Left kidney (tissue), 2 donors: ENCODE measurements around the gene PCDHGA8. TPM values are rescaled to one million over a fixed set of nuclear protein-coding genes. Genes with fewer than 3 reads are reported as not detected.
"Not testable (repeated sequence)": the region's sequence is repeated elsewhere in the genome, so short reads cannot be mapped to it uniquely, and the experiment has no call there.

Experiments used
- DNase-seq: peaks from one replicate; pipeline ENCODE4 v3.0.0-alpha.2; 2013
- polyA plus RNA-seq: library from polyadenylated mRNA; unstranded; fragments of 120-200 nt; gene quantifications from one replicate; pipeline ENCODE4 v1.2.1, GENCODE V29; 2013; ENCODE audit not compliant: insufficient read length

The PCDHGA8 gene
- polyA plus RNA-seq, 1 donor, result 0.60 TPM

DNA sequence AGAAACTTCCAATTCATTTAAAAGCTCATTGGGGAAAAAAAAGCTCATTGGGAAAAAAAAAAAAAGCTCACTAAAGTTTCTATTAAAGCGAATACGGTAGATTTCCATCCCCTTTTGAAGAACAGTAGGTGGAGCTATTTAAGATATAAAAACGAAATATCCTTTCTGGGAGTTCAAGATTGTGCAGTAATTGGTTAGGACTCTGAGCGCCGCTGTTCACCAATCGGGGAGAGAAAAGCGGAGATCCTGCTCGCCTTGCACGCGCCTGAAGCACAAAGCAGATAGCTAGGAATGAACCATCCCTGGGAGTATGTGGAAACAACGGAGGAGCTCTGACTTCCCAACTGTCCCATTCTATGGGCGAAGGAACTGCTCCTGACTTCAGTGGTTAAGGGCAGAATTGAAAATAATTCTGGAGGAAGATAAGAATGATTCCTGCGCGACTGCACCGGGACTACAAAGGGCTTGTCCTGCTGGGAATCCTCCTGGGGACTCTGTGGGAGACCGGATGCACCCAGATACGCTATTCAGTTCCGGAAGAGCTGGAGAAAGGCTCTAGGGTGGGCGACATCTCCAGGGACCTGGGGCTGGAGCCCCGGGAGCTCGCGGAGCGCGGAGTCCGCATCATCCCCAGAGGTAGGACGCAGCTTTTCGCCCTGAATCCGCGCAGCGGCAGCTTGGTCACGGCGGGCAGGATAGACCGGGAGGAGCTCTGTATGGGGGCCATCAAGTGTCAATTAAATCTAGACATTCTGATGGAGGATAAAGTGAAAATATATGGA lies 38.1 kb downstream of the PCDHGA8 start, which contains the start of gene PCDHGA12:
PCDHGA12 (plus strand) TSS at position 176 of the 782 bp plus-strand sequence; CDS start at position 429, 253 bp downstream.
- no peak for DNase-seq

DNA sequence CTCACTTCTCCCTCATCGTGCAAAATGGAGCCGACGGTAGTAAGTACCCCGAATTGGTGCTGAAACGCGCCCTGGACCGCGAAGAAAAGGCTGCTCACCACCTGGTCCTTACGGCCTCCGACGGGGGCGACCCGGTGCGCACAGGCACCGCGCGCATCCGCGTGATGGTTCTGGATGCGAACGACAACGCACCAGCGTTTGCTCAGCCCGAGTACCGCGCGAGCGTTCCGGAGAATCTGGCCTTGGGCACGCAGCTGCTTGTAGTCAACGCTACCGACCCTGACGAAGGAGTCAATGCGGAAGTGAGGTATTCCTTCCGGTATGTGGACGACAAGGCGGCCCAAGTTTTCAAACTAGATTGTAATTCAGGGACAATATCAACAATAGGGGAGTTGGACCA lies 38.9 kb downstream of the PCDHGA8 start:
- DNase-seq, result no peak

DNA sequence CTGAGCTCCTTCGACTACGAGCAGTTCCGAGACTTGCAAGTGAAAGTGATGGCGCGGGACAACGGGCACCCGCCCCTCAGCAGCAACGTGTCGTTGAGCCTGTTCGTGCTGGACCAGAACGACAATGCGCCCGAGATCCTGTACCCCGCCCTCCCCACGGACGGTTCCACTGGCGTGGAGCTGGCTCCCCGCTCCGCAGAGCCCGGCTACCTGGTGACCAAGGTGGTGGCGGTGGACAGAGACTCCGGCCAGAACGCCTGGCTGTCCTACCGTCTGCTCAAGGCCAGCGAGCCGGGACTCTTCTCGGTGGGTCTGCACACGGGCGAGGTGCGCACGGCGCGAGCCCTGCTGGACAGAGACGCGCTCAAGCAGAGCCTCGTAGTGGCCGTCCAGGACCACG lies 39.9 kb downstream of the PCDHGA8 start:
- not testable (repeated sequence) for DNase-seq

DNA sequence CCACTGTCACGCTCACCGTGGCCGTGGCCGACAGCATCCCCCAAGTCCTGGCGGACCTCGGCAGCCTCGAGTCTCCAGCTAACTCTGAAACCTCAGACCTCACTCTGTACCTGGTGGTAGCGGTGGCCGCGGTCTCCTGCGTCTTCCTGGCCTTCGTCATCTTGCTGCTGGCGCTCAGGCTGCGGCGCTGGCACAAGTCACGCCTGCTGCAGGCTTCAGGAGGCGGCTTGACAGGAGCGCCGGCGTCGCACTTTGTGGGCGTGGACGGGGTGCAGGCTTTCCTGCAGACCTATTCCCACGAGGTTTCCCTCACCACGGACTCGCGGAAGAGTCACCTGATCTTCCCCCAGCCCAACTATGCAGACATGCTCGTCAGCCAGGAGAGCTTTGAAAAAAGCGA lies 40.3 kb downstream of the PCDHGA8 start:
- not testable (repeated sequence) for DNase-seq

GRCh38 chr5:141434006-141434405 lies 41.6 kb downstream of the PCDHGA8 start:
- DNase-seq, result no peak

GRCh38 chr5:141437221-141437620 lies 44.8 kb downstream of the PCDHGA8 start:
- no peak for DNase-seq

- no peak for DNase-seq
Measured at GRCh38 chr5:141439411-141440141, 47.1 kb downstream of the PCDHGA8 start.

GRCh38 chr5:141440341-141440740 lies 47.9 kb downstream of the PCDHGA8 start:
- DNase-seq, result no peak

GRCh38 chr5:141441571-141442170 lies 49.2 kb downstream of the PCDHGA8 start:
- no peak for DNase-seq

Other genes starting within 250 kb of the PCDHGA8 start
- gene PCDHB6, start 242.6 kb upstream of the PCDHGA8 start, polyA plus RNA-seq, result 3.5 TPM
- 4.5 TPM for gene PCDHB7, start 220.0 kb upstream of the PCDHGA8 start, polyA plus RNA-seq
- gene PCDHB8, start 214.8 kb upstream of the PCDHGA8 start, polyA plus RNA-seq, result 2.6 TPM
- gene PCDHB16, start 210.2 kb upstream of the PCDHGA8 start, polyA plus RNA-seq, result 8.1 TPM
- 4.3 TPM for gene PCDHB9, start 205.5 kb upstream of the PCDHGA8 start, polyA plus RNA-seq
- 7.2 TPM for gene PCDHB10, start 200.3 kb upstream of the PCDHGA8 start, polyA plus RNA-seq
- gene PCDHB11, start 193.0 kb upstream of the PCDHGA8 start, polyA plus RNA-seq, result 4.4 TPM
- 4.6 TPM for gene PCDHB12, start 183.9 kb upstream of the PCDHGA8 start, polyA plus RNA-seq
- 9.3 TPM for gene PCDHB13, start 178.7 kb upstream of the PCDHGA8 start, polyA plus RNA-seq
- gene PCDHB14, start 169.3 kb upstream of the PCDHGA8 start, polyA plus RNA-seq, result 11.3 TPM
- 12.5 TPM for gene PCDHB15, start 147.2 kb upstream of the PCDHGA8 start, polyA plus RNA-seq
- gene SLC25A2, start 88.6 kb upstream of the PCDHGA8 start, polyA plus RNA-seq, result 0.23 TPM
- gene TAF7, start 71.8 kb upstream of the PCDHGA8 start, polyA plus RNA-seq, result 154 TPM
- gene PCDHGA1, start 62.1 kb upstream of the PCDHGA8 start, polyA plus RNA-seq, result 1.1 TPM
- gene PCDHGA2, start 53.9 kb upstream of the PCDHGA8 start, polyA plus RNA-seq, result 6.8 TPM
- gene PCDHGA3, start 48.8 kb upstream of the PCDHGA8 start, polyA plus RNA-seq, result 2.9 TPM
- gene PCDHGB1, start 42.5 kb upstream of the PCDHGA8 start, polyA plus RNA-seq, result 1.9 TPM
- gene PCDHGA4, start 37.6 kb upstream of the PCDHGA8 start, polyA plus RNA-seq, result 2.6 TPM
- 4.0 TPM for gene PCDHGB2, start 32.6 kb upstream of the PCDHGA8 start, polyA plus RNA-seq
- gene PCDHGA5, start 28.5 kb upstream of the PCDHGA8 start, polyA plus RNA-seq, result 2.7 TPM
- gene PCDHGB3, start 22.4 kb upstream of the PCDHGA8 start, polyA plus RNA-seq, result 2.8 TPM
- 8.1 TPM for gene PCDHGA6, start 18.7 kb upstream of the PCDHGA8 start, polyA plus RNA-seq
- 2.2 TPM for gene PCDHGA7, start 9.9 kb upstream of the PCDHGA8 start, polyA plus RNA-seq
- 7.6 TPM for gene PCDHGB4, start 4.9 kb upstream of the PCDHGA8 start, polyA plus RNA-seq
- 10.9 TPM for gene PCDHGB5, start 5.3 kb downstream of the PCDHGA8 start, polyA plus RNA-seq
- 6.5 TPM for gene PCDHGA9, start 10.1 kb downstream of the PCDHGA8 start, polyA plus RNA-seq
- 7.3 TPM for gene PCDHGB6, start 15.4 kb downstream of the PCDHGA8 start, polyA plus RNA-seq
- 3.7 TPM for gene PCDHGA10, start 20.4 kb downstream of the PCDHGA8 start, polyA plus RNA-seq
- 17.3 TPM for gene PCDHGB7, start 25.0 kb downstream of the PCDHGA8 start, polyA plus RNA-seq
- gene PCDHGA11, start 28.4 kb downstream of the PCDHGA8 start, polyA plus RNA-seq, result 5.1 TPM
- 1.5 TPM for gene PCDHGA12, start 37.9 kb downstream of the PCDHGA8 start, polyA plus RNA-seq
- 99.2 TPM for gene PCDHGC3, start 83.3 kb downstream of the PCDHGA8 start, polyA plus RNA-seq
- gene PCDHGC4, start 92.4 kb downstream of the PCDHGA8 start, polyA plus RNA-seq, result 4.4 TPM
- 0.81 TPM for gene PCDHGC5, start 96.4 kb downstream of the PCDHGA8 start, polyA plus RNA-seq
- gene DIAPH1, start 226.4 kb downstream of the PCDHGA8 start, polyA plus RNA-seq, result 80.0 TPM
- gene HDAC3, start 244.2 kb downstream of the PCDHGA8 start, polyA plus RNA-seq, result 122 TPM
- 1.1 TPM for gene RELL2, start 244.4 kb downstream of the PCDHGA8 start, polyA plus RNA-seq